Activated T-cell treated with anti-CD3 and anti-CD28 coated beads, Interleukin-2, amount 50 U/mL, for 4 hours (primary cell): ENCODE results near the gene PCYOX1L. TPM values are rescaled to one million over a fixed set of nuclear protein-coding genes. Genes with fewer than 3 reads are reported as not detected.
"Not testable (repeated sequence)": the region's sequence is repeated elsewhere in the genome, so short reads cannot be mapped to it uniquely, and the experiment has no call there.

ENCODE experiments used
- ATAC-seq, 2 donors: fragments of 200-7000 bp; cut with Tn5 transposase; one replicate each; pipeline ENCODE4 v1.10.0; 2021
- DNase-seq: peaks from one replicate; pipeline ENCODE4 v3.0.0-alpha.2; 2020
- H3K27me3 Mint-ChIP-seq: one replicate; pipeline ENCODE4 v1.8.0; 2021; ENCODE audit warnings: low read depth, mixed read lengths
- H3K36me3 Mint-ChIP-seq: one replicate; pipeline ENCODE4 v1.8.0; 2022; ENCODE audit warnings: mixed read lengths; ENCODE audit not compliant: insufficient read depth
- H3K4me1 Mint-ChIP-seq: one replicate; pipeline ENCODE4 v1.8.0; 2021; ENCODE audit warnings: low read depth, mixed read lengths
- H3K4me3 Mint-ChIP-seq: one replicate; pipeline ENCODE4 v1.8.0; 2021; ENCODE audit warnings: mild to moderate bottlenecking, moderate library complexity, mixed read lengths
- H3K9me3 Mint-ChIP-seq: one replicate; pipeline ENCODE4 v1.8.0; 2021; ENCODE audit warnings: mixed read lengths
- total RNA-seq, 3 donors: library from RNA; stranded (reverse); gene quantifications; one replicate each; pipeline ENCODE4 v1.2.1, GENCODE V29; 2021

Gene PCYOX1L
- total RNA-seq, 3 donors from 2014 or later, result 8.8 to 13.4 (median 8.8) TPM

DNA sequence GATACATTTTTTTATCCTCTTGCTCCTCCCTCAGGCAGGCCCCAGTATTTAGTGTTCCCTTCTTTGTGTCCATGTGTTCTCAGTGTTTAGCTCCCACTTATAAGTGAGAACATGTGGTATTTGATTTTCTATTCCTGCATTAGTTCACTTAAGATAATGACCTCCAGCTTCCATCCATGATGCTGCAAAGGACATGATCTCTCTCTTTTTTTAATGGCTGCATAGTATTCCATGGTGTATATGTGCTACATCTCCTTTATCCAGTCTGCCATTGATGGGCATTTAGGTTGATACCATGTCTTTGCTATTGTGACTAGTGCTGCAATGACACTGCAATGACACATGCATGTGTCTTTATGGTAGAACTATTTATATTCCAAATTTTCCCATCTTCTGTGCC is 37.1 kb downstream of the PCYOX1L start:
- H3K4me1 Mint-ChIP-seq, DNase-seq, ATAC-seq: not testable (repeated sequence)

GRCh38 chr5:149397530-149397929 is 39.7 kb downstream of the PCYOX1L start:
- Mint-ChIP-seq H3K4me1 (no peaks in the 10 kb centered on the region), H3K27me3 (no peaks in the 10 kb centered on the region), H3K9me3 (no peaks in the 10 kb centered on the region), H3K36me3 (no peaks in the 10 kb centered on the region), H3K4me3 (no peak overlapping the region)
- ATAC-seq (no peak), DNase-seq (no peak)

More for the DNA sequence above, 37.1 kb downstream of the PCYOX1L start:
- not testable (repeated sequence) for H3K9me3 Mint-ChIP-seq, H3K27me3 Mint-ChIP-seq, H3K4me3 Mint-ChIP-seq, H3K36me3 Mint-ChIP-seq

- H3K9me3 Mint-ChIP-seq, H3K36me3 Mint-ChIP-seq, DNase-seq, ATAC-seq, H3K4me1 Mint-ChIP-seq, H3K27me3 Mint-ChIP-seq, H3K4me3 Mint-ChIP-seq: not testable (repeated sequence)
Measured at GRCh38 chr5:149398747-149399266, 41.0 kb downstream of the PCYOX1L start.

DNA sequence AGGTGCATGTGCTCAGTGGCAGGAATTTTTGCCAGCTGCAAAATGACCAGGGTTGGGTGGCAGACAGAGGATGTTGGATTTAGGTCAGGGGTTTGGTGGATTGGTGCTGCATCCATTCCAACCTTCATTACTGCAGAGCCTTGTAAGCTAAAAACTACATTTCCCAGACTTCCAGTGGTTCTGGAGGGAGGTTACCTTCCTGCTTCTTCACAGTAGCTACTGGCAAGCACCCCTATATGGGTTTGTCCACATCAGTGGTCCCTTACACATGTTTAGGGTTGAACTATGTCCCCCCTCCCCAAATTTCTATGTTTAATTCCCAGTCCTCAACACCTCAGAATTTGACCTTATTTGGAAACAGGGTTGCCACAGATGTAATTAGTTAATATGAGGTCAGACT is 41.9 kb downstream of the PCYOX1L start:
- Mint-ChIP-seq H3K4me1 (no peaks in the 10 kb centered on the region), H3K36me3 (no peaks in the 10 kb centered on the region), H3K27me3 (no peaks in the 10 kb centered on the region), H3K4me3 (no peak overlapping the region), H3K9me3 (no peaks in the 10 kb centered on the region)
- DNase-seq (no peak), ATAC-seq (no peak)

DNA sequence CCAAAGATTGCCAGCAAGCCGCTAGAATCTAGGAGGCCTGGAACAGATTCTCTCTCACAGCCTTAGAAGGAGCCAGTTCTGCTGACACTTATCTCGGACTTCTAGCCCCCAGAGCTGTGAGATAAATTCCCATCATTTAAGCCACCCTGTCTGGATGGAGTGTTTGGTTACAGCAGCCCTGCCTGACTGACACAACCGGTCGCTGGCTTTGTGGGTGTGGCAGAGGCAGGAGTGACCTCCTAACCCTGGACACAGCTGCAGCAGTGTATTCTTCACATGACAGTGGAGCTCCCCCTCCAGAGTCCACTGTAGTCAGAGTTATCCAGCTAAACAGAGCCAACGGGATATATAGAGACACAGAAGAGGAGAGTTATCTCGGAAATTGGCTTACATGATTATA is 42.5 kb downstream of the PCYOX1L start:
- Mint-ChIP-seq H3K4me3 (no peak overlapping the region), H3K9me3 (no peaks in the 10 kb centered on the region), H3K27me3 (no peaks in the 10 kb centered on the region), H3K36me3 (no peaks in the 10 kb centered on the region), H3K4me1 (no peaks in the 10 kb centered on the region)
- ATAC-seq (no peak), DNase-seq (no peak)

DNA sequence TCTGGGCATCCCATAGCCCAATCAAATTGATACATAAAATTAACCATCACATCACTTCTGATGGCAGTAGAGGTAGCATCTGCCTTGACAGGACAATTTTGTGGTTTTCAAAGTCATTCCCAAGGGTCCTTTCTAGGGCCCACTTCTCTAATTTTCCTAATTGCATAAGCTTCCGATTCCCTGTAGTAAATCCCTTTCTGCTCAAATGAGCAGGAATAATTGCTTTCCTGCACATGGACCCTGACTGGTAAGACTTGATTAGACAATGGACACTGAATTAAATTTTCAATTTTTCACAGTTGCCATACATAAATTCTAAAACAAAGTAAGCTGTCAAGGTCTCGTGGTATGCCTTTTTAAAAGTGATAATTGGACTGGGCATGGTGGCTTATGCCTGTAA is 43.2 kb downstream of the PCYOX1L start:
- no peaks in the 10 kb centered on the region for H3K9me3 Mint-ChIP-seq
- H3K4me3 Mint-ChIP-seq, result no peak overlapping the region
- ATAC-seq, result no peak

GRCh38 chr5:149402291-149402690 is 44.4 kb downstream of the PCYOX1L start:
- Mint-ChIP-seq H3K9me3 (no peaks in the 10 kb centered on the region), H3K4me1 (no peaks in the 10 kb centered on the region), H3K27me3 (peaks cover 2% of the 10 kb centered on the region), H3K4me3 (no peak overlapping the region), H3K36me3 (no peaks in the 10 kb centered on the region)
- no peak for DNase-seq
- no peak for ATAC-seq

More for the DNA sequence above, 43.2 kb downstream of the PCYOX1L start:
- H3K36me3 Mint-ChIP-seq, result no peaks in the 10 kb centered on the region
- DNase-seq, result no peak
- no peaks in the 10 kb centered on the region for H3K27me3 Mint-ChIP-seq
- no peaks in the 10 kb centered on the region for H3K4me1 Mint-ChIP-seq

DNA sequence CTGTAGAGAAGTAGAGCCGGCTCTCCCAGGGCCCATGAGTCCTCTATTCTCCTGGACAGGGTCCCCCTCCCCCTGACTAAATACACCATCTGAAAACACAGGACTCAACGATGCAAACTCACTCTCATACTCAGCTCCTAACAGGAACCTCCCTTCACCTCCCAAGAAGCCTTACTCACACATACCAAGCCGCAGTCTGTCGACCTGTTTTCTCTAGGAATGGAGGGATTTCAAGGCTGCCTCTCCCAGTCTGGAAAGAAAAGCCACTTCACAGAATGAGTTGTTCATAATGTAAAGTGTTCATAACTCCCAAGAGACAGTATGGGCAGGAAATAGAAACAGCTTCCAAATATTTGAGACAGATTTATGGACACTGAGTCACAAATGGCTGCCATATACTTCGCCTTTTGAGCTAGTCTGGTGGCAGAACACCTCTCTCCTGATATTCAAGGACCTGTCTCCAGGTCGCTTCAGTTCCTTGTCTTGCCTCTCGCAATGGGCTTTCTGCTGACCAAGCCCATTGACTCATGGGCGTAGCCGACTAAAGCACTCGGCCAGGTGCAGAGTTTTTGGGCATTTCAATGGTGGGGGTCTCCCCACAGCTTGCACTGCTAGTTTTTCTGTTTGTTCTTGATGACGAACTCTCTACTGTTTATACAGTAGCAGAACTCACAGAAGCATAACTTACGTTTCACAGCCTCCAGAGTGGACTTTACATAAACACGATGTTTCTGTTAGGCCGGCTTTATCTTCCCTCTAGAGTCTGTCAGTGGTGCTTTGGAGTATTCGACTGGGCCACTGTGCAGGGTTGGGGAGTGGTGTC is 46.3 kb downstream of the PCYOX1L start:
- Mint-ChIP-seq H3K9me3 (no peaks in the 10 kb centered on the region), H3K27me3 (peaks cover 2% of the 10 kb centered on the region), H3K4me1 (no peaks in the 10 kb centered on the region), H3K36me3 (no peaks in the 10 kb centered on the region), H3K4me3 (no peak overlapping the region)
- DNase-seq, result no peak
- no peak for ATAC-seq

- ATAC-seq, result no peak
- Mint-ChIP-seq H3K9me3 (no peaks in the 10 kb centered on the region), H3K4me3 (no peak overlapping the region), H3K27me3 (peaks cover 2% of the 10 kb centered on the region), H3K36me3 (no peaks in the 10 kb centered on the region), H3K4me1 (no peaks in the 10 kb centered on the region)
- no peak for DNase-seq
Measured at GRCh38 chr5:149404746-149405549, 47.1 kb downstream of the PCYOX1L start.

DNA sequence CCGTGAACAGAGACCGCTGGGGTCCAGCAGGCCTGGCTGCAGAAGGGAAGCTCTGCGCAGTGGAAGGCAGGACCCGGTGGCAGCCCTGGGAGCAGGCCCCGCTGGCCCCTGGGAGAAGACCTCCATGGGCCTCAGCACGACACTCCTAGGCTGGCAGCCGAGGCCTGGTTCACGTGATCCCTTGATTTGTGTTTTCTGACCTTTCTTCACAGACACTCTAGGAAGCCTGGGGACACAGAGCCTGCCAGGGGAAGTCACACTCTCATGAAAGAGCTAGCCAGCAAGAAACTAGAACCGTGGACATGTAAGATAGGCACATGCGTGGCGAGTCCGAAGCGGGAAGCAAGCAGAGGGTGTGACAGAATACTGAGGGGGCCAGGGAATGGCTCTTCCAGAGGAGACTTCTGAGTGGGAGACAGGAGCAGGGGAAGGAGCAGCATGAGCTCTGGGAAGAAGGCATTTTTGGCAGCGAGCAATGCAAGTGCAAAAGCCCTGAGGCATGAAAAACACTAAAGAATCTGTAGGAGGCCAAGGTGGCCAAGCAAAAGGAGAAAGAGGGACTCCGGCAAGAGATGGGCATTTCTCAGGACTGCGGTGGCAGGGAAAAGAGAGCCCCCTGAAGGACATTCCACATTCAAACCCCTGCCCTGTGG is 47.8 kb downstream of the PCYOX1L start:
- no peak for ATAC-seq
- H3K36me3 Mint-ChIP-seq, result no peaks in the 10 kb centered on the region
- DNase-seq, result no peak
- no peaks in the 10 kb centered on the region for H3K9me3 Mint-ChIP-seq
- no peak overlapping the region for H3K4me3 Mint-ChIP-seq
- no peaks in the 10 kb centered on the region for H3K4me1 Mint-ChIP-seq
- peaks cover 2% of the 10 kb centered on the region for H3K27me3 Mint-ChIP-seq

- ATAC-seq, result no peak
- Mint-ChIP-seq H3K9me3 (no peaks in the 10 kb centered on the region), H3K27me3 (peaks cover 2% of the 10 kb centered on the region), H3K36me3 (no peaks in the 10 kb centered on the region), H3K4me3 (no peak overlapping the region), H3K4me1 (no peaks in the 10 kb centered on the region)
- no peak for DNase-seq
Measured at GRCh38 chr5:149406203-149406978, 48.5 kb downstream of the PCYOX1L start.

DNA sequence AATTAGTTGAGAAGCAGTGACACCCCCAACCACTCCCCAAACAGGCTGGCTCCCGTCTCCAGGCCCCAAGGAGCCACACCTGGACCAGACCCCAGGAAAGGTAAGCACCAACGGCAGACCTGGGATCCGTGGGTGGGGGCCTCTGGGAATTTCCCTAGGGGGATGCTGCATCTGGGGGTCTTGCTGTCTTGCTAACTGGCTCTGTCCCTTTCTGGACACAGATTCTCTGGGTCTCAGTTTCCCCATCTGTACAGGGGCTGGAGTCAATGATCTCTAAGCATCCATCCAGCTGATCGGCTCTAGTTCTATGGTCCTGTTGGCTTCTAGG is 49.1 kb downstream of the PCYOX1L start:
- ATAC-seq (no peak), DNase-seq (no peak)
- no peak overlapping the region for H3K4me3 Mint-ChIP-seq
- H3K27me3 Mint-ChIP-seq, result peaks cover 2% of the 10 kb centered on the region
- H3K9me3 Mint-ChIP-seq, result no peaks in the 10 kb centered on the region
- H3K36me3 Mint-ChIP-seq, result no peaks in the 10 kb centered on the region
- no peaks in the 10 kb centered on the region for H3K4me1 Mint-ChIP-seq

DNA sequence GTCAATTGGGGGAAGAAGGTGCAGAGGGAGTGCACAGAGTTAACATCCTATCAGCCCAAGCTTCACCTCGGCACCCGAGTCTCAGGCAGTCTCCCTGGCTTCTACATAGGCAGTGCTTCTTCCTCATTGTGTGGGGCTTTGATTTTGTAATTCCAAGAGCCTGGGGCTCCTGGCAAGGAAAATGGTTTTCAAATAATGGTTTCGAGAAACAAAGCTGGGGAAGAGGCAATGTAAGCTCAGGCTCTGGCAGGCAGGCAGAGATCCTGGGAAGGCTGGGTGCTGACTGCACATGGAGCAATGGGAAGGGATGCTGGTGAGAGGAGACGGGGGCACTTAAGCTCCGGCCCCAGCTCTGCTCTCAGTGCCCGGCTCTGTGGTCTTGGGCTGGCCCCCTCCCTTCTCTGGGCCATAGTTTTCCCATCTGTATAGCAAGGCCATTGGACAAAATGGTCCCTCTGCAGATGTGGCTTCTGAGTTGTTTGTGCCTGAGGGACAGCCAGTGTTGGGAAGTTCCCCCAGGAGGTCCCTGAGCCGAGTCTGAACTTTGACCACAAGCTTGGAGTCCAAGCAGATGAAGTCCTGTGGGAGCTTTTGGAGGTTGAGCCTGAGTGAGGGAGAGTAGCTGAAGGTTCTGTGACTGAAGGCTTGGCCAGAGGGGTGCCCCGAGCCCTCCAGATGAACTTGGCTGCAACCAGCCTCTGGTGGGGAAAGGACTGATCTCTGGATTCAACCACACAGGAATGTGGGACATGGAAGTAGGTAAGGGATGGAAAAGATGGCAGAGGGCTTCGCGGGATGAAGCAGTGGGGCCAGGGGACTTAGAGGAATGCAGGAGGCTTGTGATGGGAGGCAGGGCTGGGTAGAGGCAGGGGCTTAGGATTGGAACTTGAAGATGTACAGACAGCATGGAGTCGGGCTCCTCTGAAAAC is 49.7 kb downstream of the PCYOX1L start:
- H3K9me3 Mint-ChIP-seq, result no peaks in the 10 kb centered on the region

More for the DNA sequence above, 49.7 kb downstream of the PCYOX1L start:
- Mint-ChIP-seq H3K4me1 (no peaks in the 10 kb centered on the region), H3K36me3 (no peaks in the 10 kb centered on the region), H3K27me3 (peaks cover 2% of the 10 kb centered on the region), H3K4me3 (no peak overlapping the region)
- ATAC-seq (no peak), DNase-seq (no peak)
